ENCODE measurements around the gene VENTX. TPM values are rescaled to one million over a fixed set of nuclear protein-coding genes. Genes with fewer than 3 reads are reported as not detected.

Gene VENTX
- total RNA-seq, 2 experiments from 2014 or later = not detected

GRCh38 chr10:133224756-133225372 is 12.8 kb upstream of the VENTX start:
- ChIA-PET POLR2A (no interaction called here), CTCF (interaction anchor here (0.6 to 1.1 kb wide), 3 partner anchors 41 to 1712 kb away, joined by 3 to 4 read pairs (median 3); no protein-coding TSS in a partner anchor)
- peak overlapping the region; percentile 28 for H3K4me3 Mint-ChIP-seq
- peaks cover 21% of the 10 kb centered on the region for H3K4me1 Mint-ChIP-seq
- peaks cover 41% of the 10 kb centered on the region for H3K27me3 Mint-ChIP-seq
- H3K36me3 Mint-ChIP-seq (ENCODE audit: low read depth) = no peaks in the 10 kb centered on the region
- ATAC-seq = no peak
- intact Hi-C loops (cut with DNase I, micrococcal nuclease) = loop anchor here in 1 of 2 experiments (5.0 kb wide), 1 partner anchor 83 kb away; no protein-coding TSS in a partner anchor
- no peak for DNase-seq
- no peaks in the 10 kb centered on the region for H3K9me3 Mint-ChIP-seq (ENCODE audit: low read depth)
- H3K27ac Mint-ChIP-seq = no peak overlapping the region

GRCh38 chr10:133225707-133226191 is 11.9 kb upstream of the VENTX start:
- intact Hi-C loops (cut with DNase I, micrococcal nuclease) = loop anchor here (2.0 to 5.0 kb wide), 2 partner anchors 81 to 83 kb away; no protein-coding TSS in a partner anchor
- POLR2A ChIA-PET = no interaction called here

GRCh38 chr10:133226251-133226808 is 11.3 kb upstream of the VENTX start:
- peaks cover 21% of the 10 kb centered on the region for H3K4me1 Mint-ChIP-seq
- intact Hi-C loops (cut with DNase I, micrococcal nuclease) = loop anchor here (2.0 to 5.0 kb wide), 2 partner anchors 82 to 84 kb away; no protein-coding TSS in a partner anchor
- H3K27ac Mint-ChIP-seq = peak overlapping the region; percentile 60
- no peaks in the 10 kb centered on the region for H3K36me3 Mint-ChIP-seq (ENCODE audit: low read depth)
- ChIA-PET POLR2A (interaction anchor here (1.1 kb wide), 1 partner anchor 33 kb away, joined by 3 read pairs; no protein-coding TSS in a partner anchor), CTCF (interaction anchor here (0.7 to 1.4 kb wide), 4 partner anchors 33 to 103 kb away, joined by 3 to 4 read pairs (median 4); no protein-coding TSS in a partner anchor)
- peaks cover 36% of the 10 kb centered on the region for H3K27me3 Mint-ChIP-seq
- ATAC-seq (peak; percentile 74), DNase-seq (peak; percentile 67)
- no peaks in the 10 kb centered on the region for H3K9me3 Mint-ChIP-seq (ENCODE audit: low read depth)
- H3K4me3 Mint-ChIP-seq = peak overlapping the region; percentile 8

More at GRCh38 chr10:133225707-133226191, 11.9 kb upstream of the VENTX start:
- Mint-ChIP-seq H3K9me3 (ENCODE audit: low read depth) (no peaks in the 10 kb centered on the region), H3K27ac (peak overlapping the region; percentile 47), H3K36me3 (ENCODE audit: low read depth) (no peaks in the 10 kb centered on the region), H3K4me3 (peak overlapping the region; percentile 40), H3K4me1 (peaks cover 21% of the 10 kb centered on the region), H3K27me3 (peaks cover 40% of the 10 kb centered on the region)
- CTCF ChIA-PET = interaction anchor here (0.7 to 1.1 kb wide), 2 partner anchors 34 to 82 kb away, joined by 3 read pairs; no protein-coding TSS in a partner anchor
- peak; percentile 60 for DNase-seq
- peak; percentile 74 for ATAC-seq

- no peak overlapping the region for H3K27ac Mint-ChIP-seq
- H3K9me3 Mint-ChIP-seq (ENCODE audit: low read depth) = no peaks in the 10 kb centered on the region
- H3K4me1 Mint-ChIP-seq = peaks cover 23% of the 10 kb centered on the region
- no peak overlapping the region for H3K4me3 Mint-ChIP-seq
- no peak for DNase-seq
- no peak for ATAC-seq
- intact Hi-C loops (cut with DNase I, micrococcal nuclease) = loop anchor here (2.0 to 5.0 kb wide), 2 partner anchors 82 to 85 kb away; no protein-coding TSS in a partner anchor
- ChIA-PET CTCF (interaction anchor here (0.7 to 1.4 kb wide), 4 partner anchors 31 to 346 kb away, joined by 4 to 6 read pairs (median 4); no protein-coding TSS in a partner anchor), POLR2A (interaction anchor here (1.1 kb wide), 1 partner anchor 32 kb away, joined by 3 read pairs; no protein-coding TSS in a partner anchor)
- peaks cover 40% of the 10 kb centered on the region for H3K27me3 Mint-ChIP-seq
- no peaks in the 10 kb centered on the region for H3K36me3 Mint-ChIP-seq (ENCODE audit: low read depth)
These were observed 10.4 kb upstream of the VENTX start for GRCh38 chr10:133227256-133227655.

- no peaks in the 10 kb centered on the region for H3K9me3 Mint-ChIP-seq (ENCODE audit: low read depth)
- no peaks in the 10 kb centered on the region for H3K36me3 Mint-ChIP-seq (ENCODE audit: low read depth)
- peaks cover 47% of the 10 kb centered on the region for H3K27me3 Mint-ChIP-seq
- ATAC-seq (no peak), DNase-seq (no peak)
- H3K4me3 Mint-ChIP-seq = no peak overlapping the region
- intact Hi-C loops (cut with DNase I, micrococcal nuclease) = loop anchor here (5.0 to 10.0 kb wide), 2 partner anchors 87 to 445 kb away; partner anchors contain the start of gene NKX6-2 (in 1 of the 2)
- H3K27ac Mint-ChIP-seq = no peak overlapping the region
- H3K4me1 Mint-ChIP-seq = peaks cover 23% of the 10 kb centered on the region
- ChIA-PET CTCF (no interaction called here), POLR2A (no interaction called here)
These were observed 8.2 kb upstream of the VENTX start for GRCh38 chr10:133229265-133230043.

GRCh38 chr10:133230044-133230361 is 7.7 kb upstream of the VENTX start, which contains the start of gene UTF1:
Gene UTF1, plus strand, starts transcription at chr10:133230217. Its CDS starts 72 bp downstream, at chr10:133230289.
- intact Hi-C loops (cut with DNase I, micrococcal nuclease) = loop anchor here in 1 of 2 experiments (10.0 kb wide), 1 partner anchor 445 kb away; the partner anchor contains the start of gene NKX6-2
- Mint-ChIP-seq H3K27ac (no peak within 1 kb of the TSS), H3K9me3 (ENCODE audit: low read depth) (no peaks in the 10 kb centered on the region), H3K4me1 (peaks cover 22% of the 10 kb centered on the region), H3K4me3 (no peak within 1 kb of the TSS), H3K36me3 (ENCODE audit: low read depth) (no peaks in the 10 kb centered on the region), H3K27me3 (peaks cover 48% of the 10 kb centered on the region)
- ChIA-PET CTCF (no interaction called here), POLR2A (no interaction called here)
- ATAC-seq (no peak), DNase-seq (no peak)

- no peak overlapping the region for H3K27ac Mint-ChIP-seq
- H3K4me1 Mint-ChIP-seq = peaks cover 17% of the 10 kb centered on the region
- H3K4me3 Mint-ChIP-seq = no peak overlapping the region
- ATAC-seq = no peak
- H3K36me3 Mint-ChIP-seq (ENCODE audit: low read depth) = no peaks in the 10 kb centered on the region
- ChIA-PET CTCF (interaction anchor here (0.7 kb wide), 1 partner anchor 126 kb away, joined by 3 read pairs; no protein-coding TSS in a partner anchor), POLR2A (no interaction called here)
- DNase-seq = peak; percentile 43
- intact Hi-C loops (cut with DNase I, micrococcal nuclease) = loop anchor here in 1 of 2 experiments (10.0 kb wide), 1 partner anchor 446 kb away; the partner anchor contains the start of gene NKX6-2
- H3K27me3 Mint-ChIP-seq = peaks cover 49% of the 10 kb centered on the region
- H3K9me3 Mint-ChIP-seq (ENCODE audit: low read depth) = no peaks in the 10 kb centered on the region
These were observed 7.1 kb upstream of the VENTX start for GRCh38 chr10:133230387-133231195.

- ChIA-PET POLR2A (no interaction called here), CTCF (no interaction called here)
- ATAC-seq = no peak
- Mint-ChIP-seq H3K36me3 (ENCODE audit: low read depth) (no peaks in the 10 kb centered on the region), H3K9me3 (ENCODE audit: low read depth) (no peaks in the 10 kb centered on the region), H3K4me1 (peaks cover 12% of the 10 kb centered on the region), H3K4me3 (no peak overlapping the region), H3K27me3 (peaks cover 47% of the 10 kb centered on the region), H3K27ac (no peak overlapping the region)
- intact Hi-C loops (cut with DNase I, micrococcal nuclease) = loop anchor here in 1 of 2 experiments (10.0 kb wide), 1 partner anchor 447 kb away; the partner anchor contains the start of gene NKX6-2
- no peak for DNase-seq
These were observed 6.3 kb upstream of the VENTX start for GRCh38 chr10:133231244-133231945.

GRCh38 chr10:133231946-133232574 is 5.6 kb upstream of the VENTX start:
- H3K36me3 Mint-ChIP-seq (ENCODE audit: low read depth) = no peaks in the 10 kb centered on the region
- H3K27me3 Mint-ChIP-seq = peaks cover 40% of the 10 kb centered on the region
- no peaks in the 10 kb centered on the region for H3K9me3 Mint-ChIP-seq (ENCODE audit: low read depth)
- no peak overlapping the region for H3K27ac Mint-ChIP-seq
- no peak for ATAC-seq
- H3K4me1 Mint-ChIP-seq = peaks cover 9% of the 10 kb centered on the region
- ChIA-PET POLR2A (no interaction called here), CTCF (no interaction called here)
- DNase-seq = no peak
- no peak overlapping the region for H3K4me3 Mint-ChIP-seq
- intact Hi-C loops (cut with DNase I, micrococcal nuclease) = loop anchor here in 1 of 2 experiments (10.0 kb wide), 1 partner anchor 447 kb away; the partner anchor contains the start of gene NKX6-2

Measured in activated CD4-positive, alpha-beta T cell treated with anti-CD3 and anti-CD28 coated beads for 36 hours (primary cell).